ENCODE results near the gene RAD51B. TPM values are rescaled to one million over a fixed set of nuclear protein-coding genes. Genes with fewer than 3 reads are reported as not detected.

Gene RAD51B
- total and polyA plus RNA-seq, 2 of the 13 experiments (the other 11 are each of a cell fraction or from before 2014, with no cell fraction given) = 7.0 to 9.5 TPM

DNA sequence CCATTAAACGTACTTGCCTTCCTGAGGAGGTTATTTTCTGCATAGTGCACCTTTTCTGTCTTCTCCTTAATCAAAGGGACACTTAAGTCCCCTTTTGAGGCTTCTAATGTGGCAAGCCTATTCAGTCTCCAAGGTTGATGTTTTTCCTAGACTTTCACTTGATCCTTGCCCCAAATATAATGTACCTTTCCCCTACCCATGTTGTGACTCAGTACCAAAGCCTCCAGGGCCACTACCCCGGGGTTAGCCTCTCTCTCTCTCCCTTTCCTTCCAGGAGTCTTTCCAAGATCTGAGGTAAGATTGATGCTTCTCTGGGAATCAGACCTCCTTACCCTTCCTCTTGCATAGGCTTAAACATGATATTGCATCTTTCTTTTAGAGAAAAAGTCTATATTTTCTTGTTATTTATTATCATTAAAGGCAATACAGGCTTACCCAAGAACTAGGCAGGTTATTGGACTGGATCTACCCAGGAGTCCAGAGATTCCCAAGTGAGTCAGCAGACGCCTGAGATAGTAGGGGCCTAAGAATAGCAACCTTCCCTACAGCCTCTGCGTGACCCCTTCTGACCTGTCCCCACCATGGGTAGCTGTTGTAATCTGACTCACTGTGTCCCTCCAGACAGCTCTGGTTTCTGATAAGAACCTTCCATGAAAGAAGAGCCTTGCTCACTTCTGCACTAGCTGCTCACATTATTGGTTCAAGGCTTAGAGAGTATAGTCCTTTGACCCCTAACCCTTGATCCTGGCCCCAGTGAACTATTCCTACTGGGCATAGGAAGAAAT, 800.4 kb downstream of the RAD51B start (continued):
- TF ChIP-seq NPAS2 (CRISPR knock-in tag; IDR thresholded peaks at IDR 0.05; ENCODE audit: borderline replicate concordance) (no peak), PAWR (CRISPR knock-in tag; IDR thresholded peaks at IDR 0.05; ENCODE audit: borderline replicate concordance) (no peak), ZNF34 (CRISPR knock-in tag; IDR thresholded peaks at IDR 0.05; ENCODE audit: borderline replicate concordance) (no peak), FOXK2 (IDR thresholded peaks at IDR 0.05) (no peak), ZNF615 (CRISPR knock-in tag; IDR thresholded peaks at IDR 0.05; ENCODE audit: borderline replicate concordance) (no peak), DBP (CRISPR knock-in tag; IDR thresholded peaks at IDR 0.05; ENCODE audit: not compliant biosample characterization) (no peak), RCOR2 (CRISPR knock-in tag; IDR thresholded peaks at IDR 0.05) (no peak)
- TF ChIP-seq, protein P1, sequence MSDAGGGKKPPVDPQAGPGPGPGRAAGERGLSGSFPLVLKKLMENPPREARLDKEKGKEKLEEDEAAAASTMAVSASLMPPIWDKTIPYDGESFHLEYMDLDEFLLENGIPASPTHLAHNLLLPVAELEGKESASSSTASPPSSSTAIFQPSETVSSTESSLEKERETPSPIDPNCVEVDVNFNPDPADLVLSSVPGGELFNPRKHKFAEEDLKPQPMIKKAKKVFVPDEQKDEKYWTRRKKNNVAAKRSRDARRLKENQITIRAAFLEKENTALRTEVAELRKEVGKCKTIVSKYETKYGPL (CRISPR knock-in tag; IDR thresholded peaks at IDR 0.05) = no peak

GRCh38 chr14:68621400-68622365, 802.1 kb downstream of the RAD51B start:
- H3K9me3 ChIP-seq (ENCODE audit: low read length) = peaks cover 19% of the 10 kb centered on the region
- no peak overlapping the region for H3K27ac ChIP-seq (ENCODE audit: extremely low read length, insufficient read depth, low read length)
- no TSS peak for BruUV-seq (replicated peaks)
- DNase-seq (ENCODE audit: low spot score) (no peak), FAIRE-seq (no peak), ATAC-seq (no peak)
- ChIA-PET CTCF (ENCODE audit: low intra/inter-chr PET ratio, low total read pairs) (no interaction called here), POLR2A (no interaction called here)
- H3K36me3 ChIP-seq (replicated peaks in 1 of 2; ENCODE audit: control insufficient read depth in 1 of 2, insufficient read depth in 2 of 2, low read length in 2 of 2) = no peaks in the 10 kb centered on the region
- 50% methylated on average over 6 of the region's 6 CpGs for WGBS (ENCODE audit: low lambda C conversion rate)
- H3K4me1 ChIP-seq (ENCODE audit: insufficient read depth, low read length) = peaks cover 53% of the 10 kb centered on the region
- no peak overlapping the region for H3K4me3 ChIP-seq (replicated peaks in 1 of 3; ENCODE audit: insufficient read depth in 1 of 3, low read depth in 2 of 3, low read length in 3 of 3)
- no peak overlapping the region for H3K9ac ChIP-seq (ENCODE audit: insufficient read depth, low read depth, low read length)
- H2AFZ ChIP-seq (ENCODE audit: low read length) = no peak overlapping the region
- H3K27me3 ChIP-seq (ENCODE audit: control insufficient read depth in 1 of 2, insufficient read depth in 2 of 2, low read length in 2 of 2) = no peaks in the 10 kb centered on the region
- intact Hi-C loops (cut with micrococcal nuclease; ENCODE audit: unreplicated experiment) (loop anchor here (5.0 kb wide), 1 partner anchor 374 kb away; no protein-coding TSS in a partner anchor), in situ Hi-C loops (cut with HindIII; ENCODE audit: extremely low pct_ligation_motif_present, low pct_unique_long_range_greater_than_20kb) (no loop called here)
- H3K79me2 ChIP-seq (ENCODE audit: insufficient read depth, low read length) = no peaks in the 10 kb centered on the region
- no peaks in the 10 kb centered on the region for H4K20me1 ChIP-seq (ENCODE audit: insufficient read depth, low read length)
- no peak overlapping the region for H3K4me2 ChIP-seq (ENCODE audit: low read depth, low read length)
- TF ChIP-seq HNF1B (CRISPR knock-in tag; IDR thresholded peaks at IDR 0.05) (no peak), RFX3 (CRISPR knock-in tag; IDR thresholded peaks at IDR 0.05) (0 out of 2 replicates have a peak, but pooled peaks have one; percentile 13), DPF2 (CRISPR knock-in tag; IDR thresholded peaks at IDR 0.05; ENCODE audit: borderline replicate concordance, low read depth) (no peak)

Data from HepG2 (cell line).